Thyroid gland (tissue), 4 donors: ENCODE data around the gene ZNF320. TPM values are rescaled to one million over a fixed set of nuclear protein-coding genes. Genes with fewer than 3 reads are reported as not detected.
"Not testable (repeated sequence)": the region's sequence is repeated elsewhere in the genome, so short reads cannot be mapped to it uniquely, and the experiment has no call there.

Experiments
- DNase-seq, 2 donors: peaks; one replicate each; pipeline ENCODE4 v3.0.0-alpha.2; 2019
- H3K27ac ChIP-seq, 3 donors: fragments of 200-600 bp; sonication (generic); 1 replicate in 2 of 3; 2 replicates in 1 of 3; pipeline ENCODE4 v1.5.1; 2016 to 2019; ENCODE audit warnings: mild to moderate bottlenecking in 1 of 3, moderate library complexity in 1 of 3
- H3K27me3 ChIP-seq: fragments of 200-600 bp; sonication (generic); one replicate; pipeline ENCODE4 v1.5.1; 2019
- H3K36me3 ChIP-seq, 2 donors: fragments of 200-600 bp; sonication (generic); one replicate each; pipeline ENCODE4 v1.5.1; 2016 to 2019
- H3K4me1 ChIP-seq, 2 donors: fragments of 200-600 bp; sonication (generic); one replicate each; pipeline ENCODE4 v1.5.1; 2017 to 2019
- H3K4me3 ChIP-seq, 3 donors: fragments of 200-600 bp; sonication (generic); replicated peaks in 1 of 3; 1 replicate in 2 of 3; 2 replicates in 1 of 3; pipeline ENCODE4 v1.5.1; 2016; ENCODE audit warnings: mild to moderate bottlenecking in 1 of 3
- H3K9me3 ChIP-seq: fragments of 200-600 bp; sonication (generic); one replicate; pipeline ENCODE4 v1.5.1; 2017
- CTCF ChIP-seq, 6 experiments: fragments of 200-600 bp in 3 of 6; fragments of 450-650 bp in 3 of 6; sonication (generic) in 3 of 6; IDR thresholded peaks; one replicate each; pipeline ENCODE4 v1.5.1; 2016 to 2019; ENCODE audit warnings: antibody characterized with exemption in 6 of 6, mild to moderate bottlenecking in 2 of 6, inconsistent platforms in 1 of 6, moderate library complexity in 1 of 6
- POLR2A ChIP-seq, 2 donors: fragments of 450-650 bp; IDR thresholded peaks; one replicate each; pipeline ENCODE4 v1.6.1; 2017; ENCODE audit warnings: antibody characterized with exemption in 2 of 2, mild to moderate bottlenecking in 2 of 2, moderate library complexity in 1 of 2
- WGBS, 2 donors: methylation state at CpG; one replicate each; pipeline ENCODE4 v1.1.5; 2017; 5-methylcytosine and 5-hydroxymethylcytosine counted together
- intact Hi-C: fragments of 100-400 bp; cut with DNase I; formaldehyde crosslinking; loops from one replicate; pipeline ENCODE4 v1.15.1; 2023
- total RNA-seq, 4 donors: library from RNA; depleted of rRNA; stranded (reverse); fragments of >200 nt; gene quantifications; one replicate each; pipeline ENCODE4 v1.2.3, GENCODE V29; 2016

The ZNF320 gene
- total RNA-seq, 4 donors from 2014 or later = 24.6 to 33.5 (median 27.5) TPM

- no peak for DNase-seq
- Histone ChIP-seq H3K9me3 (no peaks in the 10 kb centered on the region), H3K4me3 (no peak overlapping the region), H3K36me3 (no peaks in the 10 kb centered on the region), H3K27ac (no peak overlapping the region), H3K27me3 (no peaks in the 10 kb centered on the region), H3K4me1 (peaks cover 7 to 9% of the 10 kb centered on the region in 2 donors)
- intact Hi-C loops = no loop called here
- TF ChIP-seq POLR2A (IDR thresholded peaks at IDR 0.05) (no peak), CTCF (IDR thresholded peaks at IDR 0.05) (no peak)
- WGBS, 2 donors = 64 to 67% methylated on average over 5 of the region's 5 CpGs
These were observed 41.3 kb upstream of the ZNF320 start for GRCh38 chr19:52938761-52939160.

- Histone ChIP-seq H3K4me1 (no peaks in the 10 kb centered on the region), H3K4me3 (no peak overlapping the region), H3K9me3 (no peaks in the 10 kb centered on the region), H3K27ac (no peak overlapping the region), H3K27me3 (no peaks in the 10 kb centered on the region), H3K36me3 (no peaks in the 10 kb centered on the region)
- TF ChIP-seq CTCF (IDR thresholded peaks at IDR 0.05) (no peak), POLR2A (IDR thresholded peaks at IDR 0.05) (no peak)
- intact Hi-C loops = no loop called here
- 91 to 92% methylated on average over 7 of the region's 7 CpGs for WGBS, 2 donors
- DNase-seq = no peak
These were observed 39.5 kb upstream of the ZNF320 start for GRCh38 chr19:52936954-52937325.

GRCh38 chr19:52936151-52936953, 38.9 kb upstream of the ZNF320 start:
- 82 to 84% methylated on average over 12 of the region's 12 CpGs for WGBS, 2 donors
- intact Hi-C loops = no loop called here
- no peaks in the 10 kb centered on the region for H3K9me3 ChIP-seq

GRCh38 chr19:52935434-52935833, 38.0 kb upstream of the ZNF320 start:
- Histone ChIP-seq H3K36me3 (no peaks in the 10 kb centered on the region), H3K9me3 (no peaks in the 10 kb centered on the region), H3K27me3 (no peaks in the 10 kb centered on the region), H3K27ac (no peak overlapping the region), H3K4me1 (no peaks in the 10 kb centered on the region), H3K4me3 (no peak overlapping the region)
- no peak for TF ChIP-seq POLR2A (IDR thresholded peaks at IDR 0.05)
- no peak for TF ChIP-seq CTCF (IDR thresholded peaks at IDR 0.05)
- 95% methylated on average over 8 of the region's 8 CpGs for WGBS, 2 donors
- no peak for DNase-seq
- intact Hi-C loops = no loop called here

More at GRCh38 chr19:52936151-52936953, 38.9 kb upstream of the ZNF320 start:
- Histone ChIP-seq H3K4me1 (no peaks in the 10 kb centered on the region), H3K27ac (no peak overlapping the region), H3K4me3 (no peak overlapping the region), H3K36me3 (no peaks in the 10 kb centered on the region), H3K27me3 (no peaks in the 10 kb centered on the region)
- TF ChIP-seq POLR2A (IDR thresholded peaks at IDR 0.05) = no peak
- TF ChIP-seq CTCF (IDR thresholded peaks at IDR 0.05) = no peak
- no peak for DNase-seq

- intact Hi-C loops, H3K27ac ChIP-seq, H3K9me3 ChIP-seq, DNase-seq, H3K27me3 ChIP-seq, H3K4me3 ChIP-seq, H3K4me1 ChIP-seq, H3K36me3 ChIP-seq: not testable (repeated sequence)
- WGBS, 2 donors = 96 to 97% methylated on average over 9 of the region's 9 CpGs
These were observed 27.2 kb upstream of the ZNF320 start for GRCh38 chr19:52924641-52925040.
